Neutrophil (primary cell): ENCODE results near the gene BANK1.

ENCODE experiments used
- H3K27ac ChIP-seq: fragments of 200-600 bp; sonication (generic); 2 replicates; pipeline ENCODE4 v1.5.1; 2016; ENCODE audit warnings: mild to moderate bottlenecking, moderate library complexity
- H3K27me3 ChIP-seq: fragments of 200-600 bp; sonication (generic); 2 replicates; pipeline ENCODE4 v1.6.0; 2016; ENCODE audit warnings: mild to moderate bottlenecking
- H3K36me3 ChIP-seq: fragments of 200-600 bp; sonication (generic); 2 replicates; pipeline ENCODE4 v1.5.1; 2017
- H3K4me1 ChIP-seq, 2 experiments: fragments of 200-600 bp in 1 of 2; sonication (generic) in 1 of 2; 1 replicate in 1 of 2; 2 replicates in 1 of 2; pipeline versions ENCODE4 v1.5.1 to v1.6.1; 2013 to 2016; ENCODE audit warnings: low read depth in 1 of 2, low read length in 1 of 2, mild to moderate bottlenecking in 1 of 2, moderate library complexity in 1 of 2; ENCODE audit not compliant: control insufficient read depth in 1 of 2, insufficient read depth in 1 of 2
- H3K4me3 ChIP-seq, 2 experiments: fragments of 200-600 bp in 1 of 2; sonication (generic) in 1 of 2; 1 replicate in 1 of 2; 2 replicates in 1 of 2; pipeline ENCODE4 v1.5.1; 2013 to 2016; ENCODE audit warnings: low read depth in 1 of 2, low read length in 1 of 2, mild to moderate bottlenecking in 1 of 2, moderate library complexity in 1 of 2
- H3K9me3 ChIP-seq: fragments of 200-600 bp; sonication (generic); 2 replicates; pipeline ENCODE4 v1.5.1; 2016
- TF ChIP-seq, protein P1 (sequence below): fragments of 200-600 bp; sonication (generic); IDR thresholded peaks from 2 replicates; pipeline ENCODE4 v1.5.1; 2016; ENCODE audit warnings: antibody characterized with exemption

Gene BANK1

DNA sequence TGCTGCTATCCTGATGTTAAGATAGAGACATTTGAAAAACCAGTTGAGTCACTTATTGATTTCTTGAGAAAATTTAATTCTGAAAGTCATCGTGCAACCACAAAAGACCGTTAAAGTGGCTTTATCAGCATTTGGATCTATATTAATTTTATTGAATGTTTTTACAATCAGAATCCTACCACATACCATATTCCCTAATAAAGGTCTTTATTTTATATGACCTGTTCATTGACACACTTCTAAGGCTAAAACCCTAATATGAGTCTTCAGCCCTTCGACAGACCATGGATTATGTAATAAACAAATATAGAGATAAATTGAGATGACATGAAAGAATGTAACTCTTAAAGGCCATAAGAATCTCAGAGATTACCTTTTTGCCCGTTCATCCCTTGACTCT lies 68.1 kb downstream of the BANK1 start:
- Histone ChIP-seq H3K4me1 (no peaks in the 10 kb centered on the region), H3K9me3 (no peaks in the 10 kb centered on the region), H3K4me3 (no peak overlapping the region), H3K27ac (no peak overlapping the region), H3K36me3 (no peaks in the 10 kb centered on the region), H3K27me3 (no peaks in the 10 kb centered on the region)
- TF ChIP-seq, protein P1, sequence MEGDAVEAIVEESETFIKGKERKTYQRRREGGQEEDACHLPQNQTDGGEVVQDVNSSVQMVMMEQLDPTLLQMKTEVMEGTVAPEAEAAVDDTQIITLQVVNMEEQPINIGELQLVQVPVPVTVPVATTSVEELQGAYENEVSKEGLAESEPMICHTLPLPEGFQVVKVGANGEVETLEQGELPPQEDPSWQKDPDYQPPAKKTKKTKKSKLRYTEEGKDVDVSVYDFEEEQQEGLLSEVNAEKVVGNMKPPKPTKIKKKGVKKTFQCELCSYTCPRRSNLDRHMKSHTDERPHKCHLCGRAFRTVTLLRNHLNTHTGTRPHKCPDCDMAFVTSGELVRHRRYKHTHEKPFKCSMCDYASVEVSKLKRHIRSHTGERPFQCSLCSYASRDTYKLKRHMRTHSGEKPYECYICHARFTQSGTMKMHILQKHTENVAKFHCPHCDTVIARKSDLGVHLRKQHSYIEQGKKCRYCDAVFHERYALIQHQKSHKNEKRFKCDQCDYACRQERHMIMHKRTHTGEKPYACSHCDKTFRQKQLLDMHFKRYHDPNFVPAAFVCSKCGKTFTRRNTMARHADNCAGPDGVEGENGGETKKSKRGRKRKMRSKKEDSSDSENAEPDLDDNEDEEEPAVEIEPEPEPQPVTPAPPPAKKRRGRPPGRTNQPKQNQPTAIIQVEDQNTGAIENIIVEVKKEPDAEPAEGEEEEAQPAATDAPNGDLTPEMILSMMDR, result no peak

DNA sequence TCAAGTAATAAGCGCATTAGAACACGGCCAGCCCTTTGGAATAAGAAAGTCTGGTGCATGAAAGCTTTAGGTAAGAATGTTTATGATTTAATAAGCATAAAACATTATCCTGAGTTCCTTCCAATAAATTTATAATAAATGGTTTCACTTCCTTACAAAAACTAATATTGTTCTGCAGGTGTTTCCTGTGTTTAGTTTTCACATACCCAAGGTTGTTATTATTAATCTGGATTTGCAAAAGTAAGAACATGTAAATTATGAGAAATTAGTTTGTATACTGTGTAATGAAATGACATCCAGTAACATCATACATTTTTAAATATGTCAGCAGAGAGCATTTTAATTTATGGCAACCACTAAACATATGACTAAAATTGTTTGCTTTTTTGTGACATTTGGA lies 72.1 kb downstream of the BANK1 start:
- H3K4me3 ChIP-seq, result no peak overlapping the region
- no peaks in the 10 kb centered on the region for H3K27me3 ChIP-seq
- no peaks in the 10 kb centered on the region for H3K9me3 ChIP-seq
- no peaks in the 10 kb centered on the region for H3K36me3 ChIP-seq
- no peaks in the 10 kb centered on the region for H3K4me1 ChIP-seq
- TF ChIP-seq, protein P1, result no peak
- no peak overlapping the region for H3K27ac ChIP-seq

DNA sequence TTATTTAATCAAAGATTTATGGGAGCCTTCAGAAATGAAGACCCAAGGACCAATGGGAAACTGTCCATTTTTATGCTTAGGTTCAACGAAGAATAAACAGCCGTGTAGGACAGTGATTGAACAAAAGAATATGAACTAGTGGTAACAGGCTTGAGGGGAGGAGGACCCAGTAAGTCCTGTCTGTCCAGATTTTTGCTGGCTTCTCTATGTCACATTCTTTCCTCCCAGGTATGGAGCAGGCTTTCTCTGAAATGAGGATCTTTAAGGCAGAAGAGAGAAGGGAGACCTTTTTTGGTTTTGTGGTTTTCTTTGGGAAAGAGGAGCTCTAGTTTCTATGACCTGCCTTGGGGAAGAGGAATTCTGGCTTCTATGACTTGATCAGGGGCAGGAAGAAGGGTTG lies 74.1 kb downstream of the BANK1 start:
- H3K27ac ChIP-seq, result no peak overlapping the region
- H3K36me3 ChIP-seq, result no peaks in the 10 kb centered on the region
- no peaks in the 10 kb centered on the region for H3K9me3 ChIP-seq
- no peak overlapping the region for H3K4me3 ChIP-seq
- TF ChIP-seq, protein P1, result no peak
- no peaks in the 10 kb centered on the region for H3K4me1 ChIP-seq
- no peaks in the 10 kb centered on the region for H3K27me3 ChIP-seq

DNA sequence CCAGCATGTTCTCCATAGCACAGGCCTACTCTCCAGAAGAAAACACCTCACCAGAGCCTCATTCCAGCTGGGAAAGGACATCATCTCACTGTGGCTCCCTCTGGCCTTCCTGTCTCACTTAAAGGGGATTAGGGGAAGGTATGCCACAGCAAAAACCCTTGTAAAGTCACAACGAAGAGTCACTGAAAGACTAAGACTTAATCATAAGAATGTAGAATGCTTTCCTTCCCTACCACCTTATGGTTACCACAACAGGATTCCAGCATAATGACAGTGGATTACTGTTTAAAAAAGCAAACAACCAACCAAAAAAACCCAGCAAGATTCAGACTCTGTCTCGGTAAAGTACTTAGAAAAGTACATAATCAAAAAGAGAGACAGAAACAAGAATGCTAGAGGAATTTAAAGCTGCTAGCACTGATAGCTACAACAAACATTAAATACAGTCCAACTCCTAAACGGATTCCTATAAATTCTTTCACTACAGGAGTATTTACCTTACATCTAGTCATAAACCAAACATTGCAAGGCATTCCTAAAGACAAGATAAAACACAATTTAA lies 75.1 kb downstream of the BANK1 start:
- H3K4me1 ChIP-seq, result no peaks in the 10 kb centered on the region
- H3K36me3 ChIP-seq, result no peaks in the 10 kb centered on the region
- H3K27ac ChIP-seq, result no peak overlapping the region
- TF ChIP-seq, protein P1, result no peak
- H3K4me3 ChIP-seq, result no peak overlapping the region
- no peaks in the 10 kb centered on the region for H3K27me3 ChIP-seq
- no peaks in the 10 kb centered on the region for H3K9me3 ChIP-seq

DNA sequence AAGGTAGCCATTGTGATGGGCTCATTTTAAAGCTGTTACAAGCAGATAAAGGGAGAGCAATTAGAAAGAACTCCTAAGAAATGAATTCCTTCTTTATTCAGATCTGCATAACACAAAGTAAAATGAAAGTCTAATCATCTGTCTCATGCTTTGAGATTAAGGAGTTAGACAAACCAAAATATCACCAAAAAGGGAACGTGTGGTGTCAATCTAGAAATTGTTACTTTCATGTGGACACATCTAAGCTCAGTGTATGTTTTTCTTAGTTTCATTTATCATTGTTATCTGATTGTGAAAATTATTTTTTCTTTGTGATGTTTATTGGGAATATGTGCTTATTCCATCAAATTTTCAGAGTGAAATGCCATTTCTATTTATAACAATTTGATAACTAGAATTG lies 80.3 kb downstream of the BANK1 start:
- no peaks in the 10 kb centered on the region for H3K9me3 ChIP-seq
- H3K4me1 ChIP-seq, result no peaks in the 10 kb centered on the region
- no peaks in the 10 kb centered on the region for H3K27me3 ChIP-seq
- H3K36me3 ChIP-seq, result no peaks in the 10 kb centered on the region
- no peak overlapping the region for H3K27ac ChIP-seq
- no peak overlapping the region for H3K4me3 ChIP-seq
- TF ChIP-seq, protein P1, result no peak
